ENCODE results near the gene ADNP.

DNA sequence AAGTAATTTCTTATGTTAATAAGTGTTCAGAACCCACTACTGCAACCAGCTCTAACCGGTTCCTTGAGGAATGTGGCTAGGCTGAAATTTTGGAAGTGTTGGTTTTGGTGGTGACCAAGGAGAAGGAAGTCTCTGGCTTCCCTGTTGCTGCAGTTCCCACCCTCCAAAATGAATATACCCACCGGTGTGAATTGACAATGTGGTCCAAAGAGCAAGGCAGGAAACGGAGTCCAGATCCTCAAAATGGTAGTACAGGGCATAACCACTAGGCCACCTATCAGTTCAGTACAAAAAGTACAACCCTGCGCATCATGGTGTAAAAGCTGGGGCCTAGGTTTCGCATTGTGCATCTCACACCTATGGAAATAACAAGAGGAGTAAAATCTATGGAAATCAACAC is 2.8 kb downstream of the ADNP start:
- TF ChIP-seq CTCF (conservative IDR thresholded peaks at IDR 0.05; ENCODE audit: low read length) (no peak), EZH2phosphoT487 (IDR thresholded peaks at IDR 0.05; ENCODE audit: borderline replicate concordance, low read depth, low read length) (no peak)
